HL-60 (cell line): ENCODE data around the gene CDNF.

Source experiments
- GABPA ChIP-seq: IDR thresholded peaks from 2 replicates; pipeline ENCODE4 v1.6.1; 2012; ENCODE audit warnings: low read depth
- POLR2AphosphoS5 ChIP-seq: IDR thresholded peaks from 2 replicates; pipeline ENCODE4 v1.6.1; 2012; ENCODE audit warnings: low read depth
- REST ChIP-seq: IDR thresholded peaks from 2 replicates; pipeline ENCODE4 v1.6.1; 2012; ENCODE audit warnings: low read depth; ENCODE audit not compliant: insufficient replicate concordance
- TF ChIP-seq, protein P1 (sequence below): IDR thresholded peaks from one replicate; pipeline ENCODE4 v1.5.1; 2011; ENCODE audit warnings: low read length, control low read depth, inconsistent platforms; ENCODE audit not compliant: insufficient read depth

GRCh38 chr10:14822879-14823755 lies 14.7 kb downstream of the CDNF start:
- TF ChIP-seq, protein P1, sequence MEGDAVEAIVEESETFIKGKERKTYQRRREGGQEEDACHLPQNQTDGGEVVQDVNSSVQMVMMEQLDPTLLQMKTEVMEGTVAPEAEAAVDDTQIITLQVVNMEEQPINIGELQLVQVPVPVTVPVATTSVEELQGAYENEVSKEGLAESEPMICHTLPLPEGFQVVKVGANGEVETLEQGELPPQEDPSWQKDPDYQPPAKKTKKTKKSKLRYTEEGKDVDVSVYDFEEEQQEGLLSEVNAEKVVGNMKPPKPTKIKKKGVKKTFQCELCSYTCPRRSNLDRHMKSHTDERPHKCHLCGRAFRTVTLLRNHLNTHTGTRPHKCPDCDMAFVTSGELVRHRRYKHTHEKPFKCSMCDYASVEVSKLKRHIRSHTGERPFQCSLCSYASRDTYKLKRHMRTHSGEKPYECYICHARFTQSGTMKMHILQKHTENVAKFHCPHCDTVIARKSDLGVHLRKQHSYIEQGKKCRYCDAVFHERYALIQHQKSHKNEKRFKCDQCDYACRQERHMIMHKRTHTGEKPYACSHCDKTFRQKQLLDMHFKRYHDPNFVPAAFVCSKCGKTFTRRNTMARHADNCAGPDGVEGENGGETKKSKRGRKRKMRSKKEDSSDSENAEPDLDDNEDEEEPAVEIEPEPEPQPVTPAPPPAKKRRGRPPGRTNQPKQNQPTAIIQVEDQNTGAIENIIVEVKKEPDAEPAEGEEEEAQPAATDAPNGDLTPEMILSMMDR = no peak
- TF ChIP-seq REST (no peak), GABPA (no peak), POLR2AphosphoS5 (no peak)
